Dedifferentiated amniotic fluid mesenchymal stem cell (primary cell): ENCODE measurements around the gene GNAT2.

Experiments
- DNase-seq: peaks from one replicate; pipeline ENCODE4 v3.0.0-alpha.2; 2016; ENCODE audit errors: extremely low spot score

The GNAT2 gene

GRCh38 chr1:109619576-109620400, at the start of gene GNAT2, which contains the start of gene AMPD2:
Gene GNAT2 (minus strand): TSS chr1:109619616. CDS start chr1:109612870, 6,746 bp downstream.
Gene AMPD2 (plus strand): TSS chr1:109619837. CDS start chr1:109621176, 1,339 bp downstream.
- DNase-seq: peak; percentile 59

DNA sequence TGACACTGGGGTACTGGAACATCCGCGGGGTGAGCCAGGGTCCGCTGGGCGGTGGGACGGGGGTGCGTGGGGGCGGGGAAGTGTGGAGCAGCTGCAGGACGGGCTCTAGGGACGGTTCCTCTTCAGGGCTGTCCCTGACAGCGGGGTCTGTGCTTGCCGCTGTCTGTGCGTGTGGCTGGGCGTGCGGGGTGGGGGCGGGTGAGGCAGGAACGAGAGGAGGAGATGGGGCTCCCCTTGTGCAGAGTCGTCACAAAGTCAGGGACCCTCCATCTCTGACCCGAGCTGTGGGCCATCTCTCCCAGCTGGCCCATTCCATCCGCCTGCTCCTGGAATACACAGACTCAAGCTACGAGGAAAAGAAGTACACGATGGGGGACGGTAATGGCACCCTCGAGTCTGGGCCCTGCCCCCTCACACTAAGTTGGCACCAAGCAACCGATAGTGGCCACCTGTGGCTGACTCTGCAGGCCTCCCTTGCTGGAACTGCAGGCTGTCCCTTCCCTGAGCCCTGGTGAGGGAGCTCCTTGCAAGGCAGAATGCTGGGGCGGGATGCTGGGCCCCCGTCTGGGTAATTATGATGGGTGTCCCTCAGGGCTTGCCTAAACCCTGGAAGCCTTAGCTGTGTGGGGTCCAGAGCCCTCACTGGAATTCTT, 48.8 kb upstream of the GNAT2 start:
- DNase-seq: no peak

DNA sequence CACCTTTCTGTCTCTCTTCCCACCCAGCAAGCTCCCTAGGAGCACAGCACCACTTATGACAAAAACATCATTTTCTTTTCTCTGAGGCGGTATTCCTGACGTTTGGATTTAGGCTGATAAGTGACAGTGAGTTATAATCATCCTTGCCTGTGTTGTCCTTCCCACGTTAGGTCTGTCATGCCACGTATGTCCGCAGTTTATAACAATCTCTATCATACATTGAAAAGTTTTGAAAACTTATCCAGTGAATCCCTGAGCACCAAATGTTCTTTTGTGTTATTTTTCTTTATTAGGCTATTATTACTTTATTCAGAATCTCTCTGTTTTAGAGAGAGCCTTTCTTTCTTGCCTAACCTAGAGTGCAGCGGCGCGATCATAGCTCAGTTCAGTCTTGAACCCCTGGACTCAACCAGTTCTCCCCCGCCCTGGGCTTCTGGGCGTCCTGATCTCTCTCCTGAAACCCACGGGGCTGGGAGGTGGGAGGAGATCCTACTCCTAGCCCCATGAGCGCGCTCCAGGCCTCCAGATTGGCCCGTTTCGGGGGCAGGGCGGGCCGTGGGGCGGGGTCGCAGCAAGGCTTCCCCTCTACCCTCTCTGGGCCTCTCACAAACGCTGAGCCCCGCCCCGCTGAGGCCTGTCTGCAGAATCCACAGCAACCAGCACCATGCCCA, 48.2 kb upstream of the GNAT2 start, which contains the start of gene GSTM2:
TSS of gene GSTM2 (plus strand) at position 606 of the 671 bp plus-strand sequence. CDS start at position 665, 59 bp downstream.
- peak; percentile 88 for DNase-seq

GRCh38 chr1:109664671-109665070, 45.3 kb upstream of the GNAT2 start:
- DNase-seq: peak; percentile 12

DNA sequence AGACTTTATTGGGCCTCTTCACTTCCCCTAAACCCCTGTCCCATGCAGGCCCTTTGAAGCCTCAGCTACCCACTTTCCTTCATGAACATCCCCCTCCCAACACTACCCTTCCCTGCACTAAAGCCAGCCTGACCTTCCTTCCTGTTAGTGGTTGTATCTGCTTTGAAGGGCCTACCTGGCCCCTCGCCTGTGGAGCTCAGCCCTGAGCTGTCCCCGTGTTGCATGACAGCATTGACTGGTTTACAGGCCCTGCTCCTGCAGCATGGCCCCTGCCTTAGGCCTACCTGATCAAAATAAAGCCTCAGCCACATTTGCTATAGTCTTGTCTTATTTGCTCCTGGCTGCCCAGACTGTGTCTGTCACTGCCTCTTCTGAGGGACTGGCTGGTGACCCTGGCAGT, 42.0 kb upstream of the GNAT2 start:
- DNase-seq: no peak

GRCh38 chr1:109660691-109661026, 41.2 kb upstream of the GNAT2 start:
- peak; percentile 7 for DNase-seq

DNA sequence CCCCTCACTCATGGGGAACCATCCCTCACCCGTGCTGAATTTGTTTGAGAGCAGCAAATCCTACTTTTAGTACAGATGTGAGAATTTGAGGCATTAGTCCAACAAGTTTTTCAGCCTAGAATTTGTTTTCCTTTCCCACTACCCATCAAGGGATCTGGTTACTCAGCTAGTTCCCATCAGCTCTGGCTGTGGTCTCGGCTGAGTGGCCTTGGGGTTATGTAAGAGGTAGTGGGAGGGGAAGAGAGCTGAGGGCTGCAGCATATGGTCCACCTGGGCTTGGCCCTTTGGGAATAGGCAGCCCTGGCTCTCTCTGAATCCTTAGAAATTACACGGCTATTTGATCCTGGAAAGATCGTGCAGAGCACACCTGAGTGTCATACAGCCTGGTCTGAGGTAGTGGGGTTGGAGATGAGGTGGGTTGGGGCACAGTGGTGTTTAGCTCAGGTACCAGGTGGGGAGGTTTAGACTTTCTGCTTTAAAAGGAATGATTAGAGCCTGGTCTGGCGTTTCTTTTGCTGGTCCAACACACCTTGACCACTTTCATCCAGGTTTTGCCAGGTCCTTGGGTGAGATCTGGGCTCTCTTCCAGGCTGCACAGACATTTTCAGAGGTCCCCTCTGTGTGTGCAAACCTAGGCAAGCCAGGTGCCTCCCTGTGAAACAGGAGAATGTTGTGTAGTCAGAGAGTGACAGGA, 40.7 kb upstream of the GNAT2 start:
- DNase-seq: no peak

- peak; percentile 7 for DNase-seq
Measured at GRCh38 chr1:109659145-109659544, 39.7 kb upstream of the GNAT2 start.

GRCh38 chr1:109658533-109659042, 39.2 kb upstream of the GNAT2 start:
- DNase-seq: peak; percentile 13

DNA sequence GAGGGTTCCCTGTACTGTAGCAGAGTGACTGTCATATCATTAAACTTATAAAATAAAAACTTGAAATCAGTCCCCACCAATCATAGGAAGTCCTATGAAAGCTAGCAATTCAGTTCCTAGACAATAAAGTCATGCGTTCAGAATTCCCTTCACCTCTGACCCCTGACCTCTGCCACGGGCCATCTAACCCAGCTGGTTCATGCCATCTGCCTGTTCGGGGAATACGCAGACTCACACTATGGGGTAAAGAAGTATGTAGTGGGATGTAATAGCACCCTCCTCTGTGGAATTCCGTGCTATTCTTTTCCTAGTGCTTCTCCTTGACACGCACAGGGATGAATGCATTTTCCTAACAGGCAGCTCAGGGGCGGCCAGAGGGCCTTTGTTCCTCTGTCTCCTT, 38.6 kb upstream of the GNAT2 start:
- peak; percentile 9 for DNase-seq

- peak; percentile 4 for DNase-seq
Measured at GRCh38 chr1:109657395-109657794, 38.0 kb upstream of the GNAT2 start.

- DNase-seq: peak; percentile 62
Measured at GRCh38 chr1:109655615-109656519, 36.5 kb upstream of the GNAT2 start, which contains the start of gene GSTM4. Gene GSTM4 (plus strand): TSS chr1:109656099. CDS start chr1:109656390, 291 bp downstream.

- no peak for DNase-seq
Measured at GRCh38 chr1:109654519-109654918, 35.1 kb upstream of the GNAT2 start.

GRCh38 chr1:109653306-109653705, 33.9 kb upstream of the GNAT2 start:
- peak; percentile 8 for DNase-seq

DNA sequence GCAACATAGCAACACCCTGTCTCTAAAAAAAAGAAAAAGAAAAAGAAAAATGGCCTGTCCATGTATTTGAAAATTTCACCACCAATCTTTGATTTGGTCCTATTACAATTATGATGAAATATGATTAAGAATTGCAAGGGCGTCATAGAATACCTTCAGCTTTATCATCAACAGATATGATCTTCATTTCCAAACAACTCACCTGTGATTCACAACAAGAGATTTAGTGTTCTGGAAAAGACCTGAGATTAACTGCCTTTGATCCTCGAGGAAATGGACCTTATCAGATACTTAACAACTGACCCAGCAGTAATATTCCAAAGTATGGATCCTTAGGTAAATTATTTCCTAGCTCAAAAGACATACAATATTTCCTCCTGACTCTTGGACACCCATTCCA, 33.0 kb upstream of the GNAT2 start:
- DNase-seq: peak; percentile 7

GRCh38 chr1:109650609-109651008, 31.2 kb upstream of the GNAT2 start:
- DNase-seq: peak; percentile 9

- DNase-seq: peak; percentile 41
Measured at GRCh38 chr1:109649491-109649914, 30.1 kb upstream of the GNAT2 start.

- no peak for DNase-seq
Measured at GRCh38 chr1:109644670-109645069, 25.3 kb upstream of the GNAT2 start.

DNA sequence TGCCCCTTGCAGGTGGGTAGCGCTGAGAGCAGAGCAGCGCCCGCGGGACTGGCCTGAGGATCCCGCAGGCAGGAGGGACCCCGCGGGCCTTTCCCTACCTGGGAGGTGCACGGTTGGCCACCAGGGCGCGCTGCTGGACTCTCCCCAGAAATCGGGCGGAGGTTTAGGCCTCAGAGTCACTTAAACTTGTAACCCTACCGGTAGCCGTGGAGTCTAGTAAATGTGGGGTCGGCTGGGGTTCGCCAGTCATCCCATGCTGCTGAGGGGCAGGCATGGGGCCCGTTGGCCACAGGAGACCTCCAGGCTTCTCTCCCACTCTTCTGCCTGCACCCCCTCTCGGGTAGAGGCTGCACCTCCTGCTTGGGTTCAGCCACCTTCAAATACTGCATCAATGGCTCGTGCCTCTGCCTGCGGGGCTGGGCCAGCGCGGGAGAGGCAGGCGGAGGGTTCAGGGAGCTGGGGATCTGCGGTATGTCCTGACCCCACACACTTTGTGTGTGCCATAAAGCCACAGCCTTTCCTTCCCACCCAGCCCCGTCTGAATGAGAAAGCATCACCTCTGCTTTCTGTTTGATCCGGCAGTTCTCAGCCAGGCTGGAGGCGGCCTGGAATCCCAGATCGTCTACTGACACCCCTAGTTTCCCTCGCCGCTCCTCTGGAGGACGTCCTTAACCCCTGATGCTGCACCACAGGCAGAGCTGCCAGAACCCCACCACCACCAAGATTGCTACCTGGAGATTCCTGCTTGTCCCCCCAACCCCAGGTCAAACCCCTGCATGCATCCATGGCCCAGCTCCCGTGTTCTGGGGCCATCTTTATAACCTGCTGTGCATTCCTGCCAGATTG, 24.2 kb upstream of the GNAT2 start:
- peak; percentile 15 for DNase-seq
